Activated T-helper 1 cell treated with anti-CD3 and anti-CD28 coated beads, Interleukin-12 subunit alpha, Interleukin-12 subunit beta, Interleukin-2, Interleukin-4 antibody, amounts not matched to agents 30 ng/mL and 10 ng/mL and 1 ng/mL, durations not matched to agents 14 hours and 24 hours and 36 hours (primary cell): Measurements from ENCODE around the gene OXA1L. TPM values are rescaled to one million over a fixed set of nuclear protein-coding genes. Genes with fewer than 3 reads are reported as not detected.

Experiments used
- total RNA-seq: library from RNA; stranded (reverse); gene quantifications from 2 replicates; pipeline ENCODE4 v1.2.3, GENCODE V29; 2022

The OXA1L gene
- total RNA-seq, 1 donor from 2014 or later, result 127 TPM

Other genes with a start within 250 kb of the OXA1L start
- 228 and 229 TPM in 2 replicates for gene DAD1, start 177.5 kb upstream of the OXA1L start, total RNA-seq
- gene ABHD4, start 168.4 kb upstream of the OXA1L start, total RNA-seq, result 13.2 and 13.6 TPM in 2 replicates
- gene OR6J1, start 122.3 kb upstream of the OXA1L start, total RNA-seq, result not detected in 2 replicates
- 0.61 TPM in 1 of 2 replicates, not detected in the other for gene SLC7A7, start 48.7 kb downstream of the OXA1L start, total RNA-seq
- gene MRPL52, start 63.2 kb downstream of the OXA1L start, total RNA-seq, result 187 and 196 TPM in 2 replicates
- 1.5 and 2.6 TPM in 2 replicates for gene MMP14, start 69.9 kb downstream of the OXA1L start, total RNA-seq
- gene LRP10, start 105.1 kb downstream of the OXA1L start, total RNA-seq, result 44.6 and 46.0 TPM in 2 replicates
- 0.39 TPM in 1 of 2 replicates, not detected in the other for gene REM2, start 116.5 kb downstream of the OXA1L start, total RNA-seq
- gene RBM23, start 152.5 kb downstream of the OXA1L start, total RNA-seq, result 86.4 and 90.5 TPM in 2 replicates
- gene PRMT5, start 162.7 kb downstream of the OXA1L start, total RNA-seq, result 174 and 180 TPM in 2 replicates
- 52.4 and 56.4 TPM in 2 replicates for gene HAUS4, start 190.4 kb downstream of the OXA1L start, total RNA-seq
- 1.8 and 2.7 TPM in 2 replicates for gene AJUBA, start 215.9 kb downstream of the OXA1L start, total RNA-seq
- gene C14orf93, start 243.5 kb downstream of the OXA1L start, total RNA-seq, result 6.3 and 7.2 TPM in 2 replicates